HepG2 (cell line): ENCODE results near the gene RSPH1.

Source experiments
- DR1 ChIP-seq: sonication (generic); formaldehyde crosslinking; IDR thresholded peaks from 2 replicates; pipeline ENCODE4 v1.8.0; 2021; ENCODE audit warnings: mild to moderate bottlenecking, missing genetic modification reagents, inconsistent platforms
- JUND ChIP-seq: sonication (generic); formaldehyde crosslinking; IDR thresholded peaks from 2 replicates; pipeline ENCODE4 v1.8.0; 2022; ENCODE audit warnings: mild to moderate bottlenecking, missing genetic modification reagents
- SP2 ChIP-seq: sonication (generic); formaldehyde crosslinking; IDR thresholded peaks from 2 replicates; pipeline ENCODE4 v1.5.1; 2020; ENCODE audit warnings: mild to moderate bottlenecking, missing genetic modification reagents
- TBL1XR1 ChIP-seq: fragments of 150-350 bp; IDR thresholded peaks from 2 replicates; pipeline ENCODE4 v1.6.1; 2014; ENCODE audit warnings: borderline replicate concordance, low read length; ENCODE audit not compliant: partially characterized antibody
- TFDP1 ChIP-seq: IDR thresholded peaks from 2 replicates; pipeline ENCODE4 v1.6.1; 2016; ENCODE audit warnings: missing compliant biosample characterization, missing genetic modification reagents, borderline replicate concordance
- TRIM24 ChIP-seq: sonication (generic); formaldehyde crosslinking; IDR thresholded peaks from 2 replicates; pipeline ENCODE4 v1.8.0; 2022; ENCODE audit warnings: mild to moderate bottlenecking, missing genetic modification reagents
- ZBTB1 ChIP-seq: sonication (generic); formaldehyde crosslinking; IDR thresholded peaks from 2 replicates; pipeline ENCODE4 v1.4.0; 2020; ENCODE audit warnings: missing genetic modification reagents, borderline replicate concordance
- ZMYM4 ChIP-seq: sonication (generic); formaldehyde crosslinking; IDR thresholded peaks from 2 replicates; pipeline ENCODE4 v1.8.1; 2023; ENCODE audit warnings: mild to moderate bottlenecking, missing genetic modification reagents
- ZNF670 ChIP-seq: sonication (generic); formaldehyde crosslinking; IDR thresholded peaks from 2 replicates; pipeline ENCODE4 v1.8.0; 2022; ENCODE audit warnings: mild to moderate bottlenecking, missing genetic modification reagents, borderline replicate concordance
- ZNF782 ChIP-seq: sonication (generic); formaldehyde crosslinking; IDR thresholded peaks from 2 replicates; pipeline ENCODE4 v1.4.0; 2020; ENCODE audit warnings: missing genetic modification reagents, mild to moderate bottlenecking, borderline replicate concordance

GRCh38 chr21:42475036-42475435 lies 21.0 kb downstream of the RSPH1 start:
- TF ChIP-seq TBL1XR1 (no peak), TFDP1 (no peak), TRIM24 (CRISPR knock-in tag) (no peak), ZBTB1 (CRISPR knock-in tag) (no peak), ZMYM4 (CRISPR knock-in tag) (no peak), SP2 (CRISPR knock-in tag) (no peak), ZNF670 (CRISPR knock-in tag) (no peak), DR1 (no peak), ZNF782 (CRISPR knock-in tag) (no peak), JUND (CRISPR knock-in tag) (no peak)
